HG02642 (cell line): ENCODE data around the gene IZUMO4.
"Not testable (repeated sequence)": the region's sequence is repeated elsewhere in the genome, so short reads cannot be mapped to it uniquely, and the experiment has no call there.

Source experiments
- ATAC-seq: cut with Tn5 transposase; IDR thresholded peaks from one replicate; pipeline ENCODE4 v1.9.1; 2021; ENCODE audit warnings: mild to moderate bottlenecking; ENCODE audit not compliant: unreplicated experiment, poor library complexity

Gene IZUMO4

GRCh38 chr19:2080336-2080988 lies 16.3 kb upstream of the IZUMO4 start:
- no peak for ATAC-seq

- ATAC-seq, result no peak
Measured at GRCh38 chr19:2081873-2082810, 14.6 kb upstream of the IZUMO4 start.

GRCh38 chr19:2083174-2083854 lies 13.4 kb upstream of the IZUMO4 start:
- no peak for ATAC-seq

- peak; percentile 40 for ATAC-seq
Measured at GRCh38 chr19:2084993-2085720, 11.6 kb upstream of the IZUMO4 start.

- peak; percentile 19 for ATAC-seq
Measured at GRCh38 chr19:2086695-2087620, 9.8 kb upstream of the IZUMO4 start.

GRCh38 chr19:2087621-2088100 lies 9.1 kb upstream of the IZUMO4 start:
- ATAC-seq, result peak; percentile 14

- ATAC-seq, result no peak
Measured at GRCh38 chr19:2089001-2089711, 7.6 kb upstream of the IZUMO4 start.

GRCh38 chr19:2089727-2090053 lies 7.0 kb upstream of the IZUMO4 start:
- ATAC-seq, result peak; percentile 0

GRCh38 chr19:2091926-2092525 lies 4.7 kb upstream of the IZUMO4 start:
- not testable (repeated sequence) for ATAC-seq

GRCh38 chr19:2096034-2096479 lies 658 bp upstream of the IZUMO4 start, which contains the start of gene MOB3A:
TSS of gene MOB3A (minus strand) at chr19:2096326. CDS start at chr19:2078560, 17,766 bp downstream.
- peak; percentile 37 for ATAC-seq

GRCh38 chr19:2097203-2097885 lies 629 bp downstream of the IZUMO4 start:
- peak; percentile 4 for ATAC-seq

- ATAC-seq, result no peak
Measured at GRCh38 chr19:2097886-2098327, 1.2 kb downstream of the IZUMO4 start.

- ATAC-seq, result no peak
Measured at GRCh38 chr19:2099054-2099501, 2.4 kb downstream of the IZUMO4 start.

GRCh38 chr19:2099937-2100718 lies 3.4 kb downstream of the IZUMO4 start:
- ATAC-seq, result no peak

GRCh38 chr19:2100719-2101061 lies 4.0 kb downstream of the IZUMO4 start:
- no peak for ATAC-seq

- ATAC-seq, result no peak
Measured at GRCh38 chr19:2101417-2102335, 5.0 kb downstream of the IZUMO4 start.
